K562 (cell line): Measurements from ENCODE around the gene ZER1. TPM values are rescaled to one million over a fixed set of nuclear protein-coding genes. Genes with fewer than 3 reads are reported as not detected.

Experiments used
- ARHGAP35 ChIP-seq: fragments of 450-650 bp; IDR thresholded peaks from 2 replicates; pipeline ENCODE4 v1.6.1; 2018; ENCODE audit not compliant: partially characterized antibody
- ARID2 ChIP-seq: fragments of 450-650 bp; IDR thresholded peaks from 2 replicates; pipeline ENCODE4 v1.6.1; 2017; ENCODE audit warnings: antibody characterized with exemption, mild to moderate bottlenecking
- BRF1 ChIP-seq: IDR thresholded peaks from 3 replicates; pipeline ENCODE4 v1.6.1; 2011; ENCODE audit warnings: borderline replicate concordance, mild to moderate bottlenecking; ENCODE audit not compliant: insufficient read length; ENCODE audit errors: extremely low read depth
- CHD2 ChIP-seq: IDR thresholded peaks from 2 replicates; pipeline ENCODE4 v1.6.1; 2011; ENCODE audit warnings: low read depth, low read length
- CREB5 ChIP-seq: fragments of 250-450 bp; sonication (Bioruptor Pico); IDR thresholded peaks from 2 replicates; pipeline ENCODE4 v1.5.0; 2020; ENCODE audit warnings: mild to moderate bottlenecking
- CTCF ChIP-seq, 3 experiments: IDR thresholded peaks in 2 of 3; conservative IDR thresholded peaks in 1 of 3; 2 replicates each; pipeline ENCODE4 v1.5.1; 2011 to 2012; ENCODE audit warnings: low read length in 3 of 3, mild to moderate bottlenecking in 3 of 3, control low read depth in 2 of 3, improper control_type of control experiment in 1 of 3, inconsistent platforms in 1 of 3, low read depth in 1 of 3, mixed read lengths in 1 of 3, moderate library complexity in 1 of 3; ENCODE audit not compliant: insufficient read depth in 2 of 3
- E2F6 ChIP-seq, 2 experiments: IDR thresholded peaks; 2 replicates each; pipeline ENCODE4 v1.6.1; 2011; ENCODE audit warnings: borderline replicate concordance in 1 of 2, control low read depth in 1 of 2, low read depth in 1 of 2, low read length in 1 of 2, mild to moderate bottlenecking in 1 of 2, mixed read lengths in 1 of 2, moderate library complexity in 1 of 2; ENCODE audit not compliant: insufficient read depth in 1 of 2, insufficient read length in 1 of 2, poor library complexity in 1 of 2, severe bottlenecking in 1 of 2; ENCODE audit errors: extremely low read depth in 1 of 2
- ERF ChIP-seq: fragments of 450-650 bp; formaldehyde crosslinking; IDR thresholded peaks from 2 replicates; pipeline ENCODE4 v1.4.0; 2020; ENCODE audit warnings: mild to moderate bottlenecking, mixed read lengths
- GTF2F1 ChIP-seq: IDR thresholded peaks from 2 replicates; pipeline ENCODE4 v1.6.1; 2011; ENCODE audit warnings: low read depth, low read length, improper control_type of control experiment
- KLF1 ChIP-seq: fragments of 450-650 bp; IDR thresholded peaks from 2 replicates; pipeline ENCODE4 v1.6.1; 2016; ENCODE audit warnings: missing genetic modification characterization, missing compliant biosample characterization
- MCM5 ChIP-seq: fragments of 450-650 bp; IDR thresholded peaks from 2 replicates; pipeline ENCODE4 v1.6.1; 2016; ENCODE audit warnings: low read depth
- POLR2A ChIP-seq: fragments of 450-650 bp; conservative IDR thresholded peaks from 2 replicates; pipeline ENCODE4 v1.6.1; 2016
- RBBP5 ChIP-seq: fragments of 200-600 bp; sonication (generic); IDR thresholded peaks from 2 replicates; pipeline ENCODE4 v1.6.1; 2012; ENCODE audit warnings: borderline replicate concordance, mild to moderate bottlenecking, low read length, control low read depth, inconsistent platforms; ENCODE audit not compliant: insufficient read depth, poor library complexity, severe bottlenecking
- RBM22 ChIP-seq: fragments of 200-400 bp; formaldehyde crosslinking; IDR thresholded peaks from 2 replicates; pipeline ENCODE4 v1.6.1; 2018; ENCODE audit warnings: low read length, low read depth; ENCODE audit not compliant: poor library complexity, severe bottlenecking
- SOX6 ChIP-seq: fragments of 450-650 bp; IDR thresholded peaks from 2 replicates; pipeline ENCODE4 v1.6.1; 2014; ENCODE audit warnings: mild to moderate bottlenecking
- TARDBP ChIP-seq: fragments of 450-650 bp; IDR thresholded peaks from 2 replicates; pipeline ENCODE4 v1.6.1; 2016
- UBTF ChIP-seq, 2 experiments: IDR thresholded peaks; 2 replicates each; pipeline ENCODE4 v1.6.1; 2012; ENCODE audit warnings: improper control_type of control experiment in 2 of 2, low read depth in 2 of 2, low read length in 2 of 2, borderline replicate concordance in 1 of 2
- ZNF282 ChIP-seq: sonication (generic); formaldehyde crosslinking; IDR thresholded peaks from 2 replicates; pipeline ENCODE4 v1.8.1; 2023; ENCODE audit warnings: missing genetic modification reagents
- ZNF76 ChIP-seq: fragments of 250-450 bp; sonication (Bioruptor Pico); IDR thresholded peaks from 2 replicates; pipeline ENCODE4 v1.4.0; 2020; ENCODE audit warnings: mild to moderate bottlenecking, moderate library complexity, borderline replicate concordance
- polyA plus RNA-seq, 8 experiments: library from polyadenylated mRNA; depleted of rRNA in 4 of 8; stranded (reverse) in 5 of 8; unstranded in 3 of 8; fragments of >200 nt; fragmentation: Nextera tagmentation in 2 of 8; fragmentation: Illumina TruSeq in 1 of 8; extraction: Ambion mirVana in 2 of 8; extraction: Trizol in 1 of 8; gene quantifications; 2 replicates each; pipeline versions ENCODE4 v1.2.1 to v1.2.3, GENCODE V29; 2011 to 2014; ENCODE audit warnings: inconsistent platforms in 1 of 8, missing spikeins in 1 of 8
- total RNA-seq, 7 experiments: library from RNA; depleted of rRNA in 6 of 7; stranded (reverse); fragments of >200 nt in 6 of 7; fragmentation: Illumina TruSeq in 2 of 7; extraction: Trizol in 2 of 7; gene quantifications; 2 replicates each; pipeline versions ENCODE4 v1.2.1 to v1.2.3, GENCODE V29; 2011 to 2021; ENCODE audit warnings: low replicate concordance in 1 of 7

Gene ZER1
- total and polyA plus RNA-seq, 9 of the 15 experiments (the other 6 are each of a cell fraction or from before 2014, with no cell fraction given): 0.07 to 10.7 (median 6.2) TPM

GRCh38 chr9:128702445-128702948 is 69.2 kb downstream of the ZER1 start, which contains the start of gene PKN3 (continued):
- TF ChIP-seq CREB5 (CRISPR knock-in tag): no peak
- 0 out of 2 replicates have a peak, but pooled peaks have one; percentile 38 for TF ChIP-seq KLF1
- no peak for TF ChIP-seq ZNF76 (CRISPR knock-in tag)
- TF ChIP-seq CHD2: peak; percentile 58
- TF ChIP-seq CTCF (IDR thresholded peaks at IDR 0.05 in 2 of 3, conservative IDR thresholded peaks at IDR 0.05 in 1 of 3; ENCODE audit: insufficient read depth in 2 of 3, low read depth in 1 of 3, low read length in 3 of 3): peak; percentile 73 to 96 (median 89)
- TF ChIP-seq POLR2A: peak; percentile 75
- peak; percentile 93 for TF ChIP-seq TARDBP
- TF ChIP-seq RBBP5: peak; percentile 60
- TF ChIP-seq ARID2: 0 out of 2 replicates have a peak, but pooled peaks have one; percentile 35
- no peak for TF ChIP-seq SOX6
- no peak for TF ChIP-seq ARHGAP35
- TF ChIP-seq BRF1: no peak
- no peak; a peak in 1 of 4 replicates for TF ChIP-seq UBTF (IDR thresholded peaks at IDR 0.05; ENCODE audit: borderline replicate concordance in 1 of 2, low read depth in 2 of 2, low read length in 2 of 2)
- no peak for TF ChIP-seq ERF (CRISPR knock-in tag)
- no peak for TF ChIP-seq GTF2F1
- peak; percentile 40 for TF ChIP-seq RBM22
- TF ChIP-seq E2F6 (IDR thresholded peaks at IDR 0.05; ENCODE audit: borderline replicate concordance in 1 of 2, extremely low read depth in 1 of 2, insufficient read depth in 1 of 2, insufficient read length in 1 of 2, low read depth in 1 of 2, low read length in 1 of 2, poor library complexity in 1 of 2, severe bottlenecking in 1 of 2): peak in 1 of 2 experiments; percentile 46
- no peak for TF ChIP-seq ZNF282 (CRISPR knock-in tag)
- TF ChIP-seq MCM5: no peak
